ENCODE data around the gene ZBTB20. TPM values are rescaled to one million over a fixed set of nuclear protein-coding genes. Genes with fewer than 3 reads are reported as not detected.

The ZBTB20 gene
- total and polyA plus RNA-seq, 4 donors, result 0.74 to 77.1 (median 27.9) TPM

DNA sequence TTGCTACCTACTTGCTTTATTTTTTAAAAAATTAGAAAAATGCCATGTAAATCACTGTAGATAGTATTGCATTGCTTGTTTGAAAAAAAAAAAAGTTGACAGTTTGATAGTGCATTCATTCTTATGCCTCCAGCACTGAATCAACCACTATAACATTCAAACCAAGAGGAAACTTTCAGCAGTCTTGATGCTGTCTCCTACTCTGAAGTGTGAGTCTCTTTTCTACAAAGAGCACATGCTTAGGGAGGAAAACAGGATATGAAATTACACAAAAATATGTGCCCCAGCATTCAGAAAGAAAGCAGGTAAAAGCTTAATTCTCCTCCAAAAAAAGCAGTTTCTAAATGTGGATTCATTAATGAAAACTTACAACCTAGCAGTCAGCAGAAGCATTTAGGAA lies 78.3 kb downstream of the ZBTB20 start:
- Histone ChIP-seq H3K36me3 (ENCODE audit: control insufficient read depth in 4 of 4, insufficient read depth in 4 of 4, low read length in 4 of 4) (peaks cover 0 to 7% (median 1%) of the 10 kb centered on the region in 4 donors), H3K9me3 (ENCODE audit: control insufficient read depth in 4 of 4, insufficient read depth in 3 of 4, low read length in 3 of 4) (no peaks in the 10 kb centered on the region), H3K4me3 (no peak overlapping the region), H3K27me3 (ENCODE audit: control insufficient read depth in 3 of 3, insufficient read depth in 3 of 3, low read length in 2 of 3) (no peaks in the 10 kb centered on the region), H3K9ac (ENCODE audit: insufficient read depth in 1 of 2, low read length in 2 of 2) (no peak overlapping the region), H3K27ac (ENCODE audit: low read depth in 1 of 2, low read length in 1 of 2) (no peak overlapping the region), H3K4me1 (ENCODE audit: control insufficient read depth in 5 of 5, insufficient read depth in 5 of 5, low read length in 5 of 5) (peaks cover 0 to 17% (median 0%) of the 10 kb centered on the region in 5 donors)
- no peak for DNase-seq
- ATAC-seq (ENCODE audit: insufficient read depth, low FRiP score), result no peak
- TF ChIP-seq, protein P1, sequence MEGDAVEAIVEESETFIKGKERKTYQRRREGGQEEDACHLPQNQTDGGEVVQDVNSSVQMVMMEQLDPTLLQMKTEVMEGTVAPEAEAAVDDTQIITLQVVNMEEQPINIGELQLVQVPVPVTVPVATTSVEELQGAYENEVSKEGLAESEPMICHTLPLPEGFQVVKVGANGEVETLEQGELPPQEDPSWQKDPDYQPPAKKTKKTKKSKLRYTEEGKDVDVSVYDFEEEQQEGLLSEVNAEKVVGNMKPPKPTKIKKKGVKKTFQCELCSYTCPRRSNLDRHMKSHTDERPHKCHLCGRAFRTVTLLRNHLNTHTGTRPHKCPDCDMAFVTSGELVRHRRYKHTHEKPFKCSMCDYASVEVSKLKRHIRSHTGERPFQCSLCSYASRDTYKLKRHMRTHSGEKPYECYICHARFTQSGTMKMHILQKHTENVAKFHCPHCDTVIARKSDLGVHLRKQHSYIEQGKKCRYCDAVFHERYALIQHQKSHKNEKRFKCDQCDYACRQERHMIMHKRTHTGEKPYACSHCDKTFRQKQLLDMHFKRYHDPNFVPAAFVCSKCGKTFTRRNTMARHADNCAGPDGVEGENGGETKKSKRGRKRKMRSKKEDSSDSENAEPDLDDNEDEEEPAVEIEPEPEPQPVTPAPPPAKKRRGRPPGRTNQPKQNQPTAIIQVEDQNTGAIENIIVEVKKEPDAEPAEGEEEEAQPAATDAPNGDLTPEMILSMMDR (IDR thresholded peaks at IDR 0.05; ENCODE audit: control extremely low read depth, extremely low read depth), result no peak

DNA sequence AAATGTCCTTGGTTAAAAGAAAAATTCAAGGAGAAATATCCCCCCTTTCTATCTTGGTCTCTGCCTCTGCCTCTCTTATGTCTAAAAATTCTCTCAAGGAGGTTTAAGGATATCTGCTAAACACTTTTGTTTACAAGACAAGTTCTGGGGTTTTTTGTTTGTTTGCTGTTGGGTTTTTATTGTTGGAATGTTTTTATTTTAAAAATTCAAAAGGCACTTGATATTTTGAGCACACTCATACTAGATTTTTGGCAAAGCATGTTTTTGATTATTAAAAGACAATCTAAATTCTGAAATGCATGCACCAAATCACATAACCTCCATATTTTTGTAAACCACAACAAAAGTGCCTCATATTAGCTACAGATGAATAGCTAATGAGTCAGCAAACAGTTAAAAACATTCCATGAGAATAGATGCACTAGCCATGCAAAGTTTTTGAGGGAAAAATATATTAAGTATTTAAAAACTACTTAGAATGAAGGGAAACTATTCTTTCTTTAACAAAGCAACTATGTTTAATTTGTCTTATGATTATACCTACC lies 84.6 kb downstream of the ZBTB20 start:
- Histone ChIP-seq H3K4me1 (ENCODE audit: control insufficient read depth in 5 of 5, insufficient read depth in 5 of 5, low read length in 5 of 5) (peaks cover 0 to 10% (median 0%) of the 10 kb centered on the region in 5 donors), H3K9ac (ENCODE audit: insufficient read depth in 1 of 2, low read length in 2 of 2) (no peak overlapping the region), H3K9me3 (ENCODE audit: control insufficient read depth in 4 of 4, insufficient read depth in 3 of 4, low read length in 3 of 4) (no peaks in the 10 kb centered on the region), H3K27me3 (ENCODE audit: control insufficient read depth in 3 of 3, insufficient read depth in 3 of 3, low read length in 2 of 3) (no peaks in the 10 kb centered on the region), H3K4me3 (no peak overlapping the region), H3K36me3 (ENCODE audit: control insufficient read depth in 4 of 4, insufficient read depth in 4 of 4, low read length in 4 of 4) (peaks cover 0 to under 1% (median 0%) of the 10 kb centered on the region in 4 donors), H3K27ac (ENCODE audit: low read depth in 1 of 2, low read length in 1 of 2) (no peak overlapping the region)
- DNase-seq, result no peak
- TF ChIP-seq, protein P1 (IDR thresholded peaks at IDR 0.05; ENCODE audit: control extremely low read depth, extremely low read depth), result no peak
- ATAC-seq (ENCODE audit: insufficient read depth, low FRiP score), result no peak

DNA sequence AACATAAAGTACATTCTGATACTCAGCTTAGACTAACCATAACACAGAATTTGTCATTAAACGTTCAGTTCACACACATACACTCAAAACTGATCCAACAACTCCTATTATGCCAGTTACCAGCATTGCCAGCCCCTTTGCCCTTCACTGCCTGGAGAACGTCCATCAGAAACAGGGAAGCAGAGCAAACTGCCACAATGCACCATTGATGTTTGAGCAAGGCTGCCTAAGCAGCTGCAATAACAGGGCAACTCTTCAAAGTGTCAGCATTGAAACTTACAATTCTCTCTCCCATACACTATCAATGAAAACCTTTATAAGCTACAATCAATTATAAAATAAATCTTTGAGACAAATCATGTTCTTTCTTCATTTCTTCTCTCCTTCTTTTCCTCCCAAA lies 85.1 kb downstream of the ZBTB20 start:
- no peak overlapping the region for H3K4me3 ChIP-seq
- no peaks in the 10 kb centered on the region for H3K27me3 ChIP-seq (ENCODE audit: control insufficient read depth in 3 of 3, insufficient read depth in 3 of 3, low read length in 2 of 3)
- peaks cover 0 to 10% (median 0%) of the 10 kb centered on the region in 5 donors for H3K4me1 ChIP-seq (ENCODE audit: control insufficient read depth in 5 of 5, insufficient read depth in 5 of 5, low read length in 5 of 5)
- 70 to 81% methylated on average over 2 of the region's 2 CpGs for WGBS, 2 donors
- no peak overlapping the region for H3K9ac ChIP-seq (ENCODE audit: insufficient read depth in 1 of 2, low read length in 2 of 2)
- H3K36me3 ChIP-seq (ENCODE audit: control insufficient read depth in 4 of 4, insufficient read depth in 4 of 4, low read length in 4 of 4), result no peaks in the 10 kb centered on the region
- no peak for ATAC-seq (ENCODE audit: insufficient read depth, low FRiP score)
- no peaks in the 10 kb centered on the region for H3K9me3 ChIP-seq (ENCODE audit: control insufficient read depth in 4 of 4, insufficient read depth in 3 of 4, low read length in 3 of 4)
- no peak overlapping the region for H3K27ac ChIP-seq (ENCODE audit: low read depth in 1 of 2, low read length in 1 of 2)
- TF ChIP-seq, protein P1 (IDR thresholded peaks at IDR 0.05; ENCODE audit: control extremely low read depth, extremely low read depth), result no peak
- no peak for DNase-seq

DNA sequence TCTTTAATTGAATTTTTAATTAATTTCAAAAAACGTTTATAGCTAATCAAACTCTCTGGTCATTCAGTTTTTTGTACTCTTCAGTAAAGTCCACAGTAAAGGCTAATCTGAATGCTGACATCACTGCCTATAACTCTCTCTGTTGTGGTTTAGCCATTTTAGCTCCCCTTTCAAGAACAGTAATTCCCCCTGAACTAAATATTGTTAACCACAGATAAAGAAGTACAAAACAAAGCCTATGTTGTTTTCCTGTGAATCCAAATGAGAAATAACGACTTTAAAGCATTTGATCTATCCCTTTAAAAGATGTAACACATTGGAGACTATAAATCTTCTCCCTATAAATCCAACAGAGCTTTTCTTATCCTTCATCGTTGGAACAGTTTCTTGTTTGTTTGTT lies 94.2 kb downstream of the ZBTB20 start:
- H3K9ac ChIP-seq (ENCODE audit: insufficient read depth in 1 of 2, low read length in 2 of 2), result no peak overlapping the region
- no peak overlapping the region for H3K27ac ChIP-seq (ENCODE audit: low read depth in 1 of 2, low read length in 1 of 2)
- no peaks in the 10 kb centered on the region for H3K27me3 ChIP-seq (ENCODE audit: control insufficient read depth in 3 of 3, insufficient read depth in 3 of 3, low read length in 2 of 3)
- no peaks in the 10 kb centered on the region for H3K36me3 ChIP-seq (ENCODE audit: control insufficient read depth in 4 of 4, insufficient read depth in 4 of 4, low read length in 4 of 4)
- DNase-seq (no peak), ATAC-seq (ENCODE audit: insufficient read depth, low FRiP score) (no peak)
- H3K9me3 ChIP-seq (ENCODE audit: control insufficient read depth in 4 of 4, insufficient read depth in 3 of 4, low read length in 3 of 4), result no peaks in the 10 kb centered on the region
- 76 to 86% methylated on average over 3 of the region's 3 CpGs for WGBS, 2 donors
- H3K4me1 ChIP-seq (ENCODE audit: control insufficient read depth in 5 of 5, insufficient read depth in 5 of 5, low read length in 5 of 5), result no peaks in the 10 kb centered on the region
- TF ChIP-seq, protein P1 (IDR thresholded peaks at IDR 0.05; ENCODE audit: control extremely low read depth, extremely low read depth), result no peak
- H3K4me3 ChIP-seq, result no peak overlapping the region
